GM12878 (cell line): Measurements from ENCODE around the gene STON1. TPM values are rescaled to one million over a fixed set of nuclear protein-coding genes. Genes with fewer than 3 reads are reported as not detected.

Experiments used
- ATAC-seq: fragments of 200-7000 bp; cut with Tn5 transposase; 3 replicates; pipeline ENCODE4 v1.9.1; 2020; ENCODE audit warnings: mild to moderate bottlenecking, moderate library complexity
- BruUV-seq: library from RNA; stranded (reverse); fragments of 400-500 nt; replicated peaks from 2 replicates; lab custom pipeline; 2021; lab: Mats Ljungman, UMichigan
- CTCF ChIA-PET: fragments of 300-600 bp; sonication (Branson Sonifier 250); formaldehyde crosslinking; extraction: SDS; loops from one replicate; lab custom pipeline; 2021; ENCODE audit warnings: inconsistent platforms; lab: Yijun Ruan, JAX
- POLR2A ChIA-PET: fragments of 350-600 bp; formaldehyde crosslinking; extraction: SDS; loops from one replicate; lab custom pipeline; 2021; ENCODE audit warnings: inconsistent platforms; lab: Charles Lee
- RAD21 ChIA-PET: fragments of 300-600 bp; sonication (Branson Sonifier 250); formaldehyde crosslinking; loops from one replicate; lab custom pipeline; 2023; ENCODE audit warnings: antibody characterized with exemption; ENCODE audit not compliant: unreplicated experiment; lab: Charles Lee
- SMC1A ChIA-PET: fragments of 300-600 bp; sonication (Branson Sonifier 250); formaldehyde crosslinking; loops from one replicate; lab custom pipeline; 2023; ENCODE audit not compliant: unreplicated experiment, uncharacterized antibody; lab: Charles Lee
- DNase-seq: peaks from one replicate; pipeline ENCODE4 v3.0.0-alpha.2; 2011; ENCODE audit warnings: low read depth, low spot score
- FAIRE-seq: peaks from 3 replicates; lab custom pipeline; 2011; peaks lifted over from hg19 to GRCh38; lab: Jason Lieb, UNC
- H2AFZ ChIP-seq: 2 replicates; pipeline ENCODE4 v1.6.0; 2011; ENCODE audit warnings: low read depth, low read length, control low read depth; ENCODE audit not compliant: control insufficient read depth
- H3K27ac ChIP-seq: 2 replicates; pipeline ENCODE4 v1.5.1; 2011; ENCODE audit warnings: control low read depth; ENCODE audit not compliant: control insufficient read depth, insufficient read depth
- H3K27me3 ChIP-seq, 2 experiments: replicated peaks in 1 of 2; 2 replicates each; pipeline versions ENCODE4 v1.6.0 to v1.6.1; 2011; ENCODE audit warnings: low read length in 1 of 2; ENCODE audit not compliant: control insufficient read depth in 2 of 2, insufficient read depth in 2 of 2
- H3K36me3 ChIP-seq, 2 experiments: 2 replicates each; pipeline ENCODE4 v1.5.1; 2011; ENCODE audit warnings: low read length in 1 of 2; ENCODE audit not compliant: control insufficient read depth in 2 of 2, insufficient read depth in 2 of 2
- H3K4me1 ChIP-seq: 2 replicates; pipeline ENCODE4 v1.6.1; 2011; ENCODE audit warnings: mild to moderate bottlenecking, low read length, moderate library complexity, mixed read lengths; ENCODE audit not compliant: control insufficient read depth, insufficient read depth
- H3K4me2 ChIP-seq: 2 replicates; pipeline ENCODE4 v1.6.0; 2011; ENCODE audit warnings: control low read depth; ENCODE audit not compliant: control insufficient read depth, insufficient read depth
- H3K4me3 ChIP-seq: fragments of 200-600 bp; sonication (generic); 2 replicates; pipeline ENCODE4 v1.5.1; 2016
- H3K79me2 ChIP-seq: 2 replicates; pipeline ENCODE4 v1.6.0; 2011; ENCODE audit warnings: low read length; ENCODE audit not compliant: control insufficient read depth, insufficient read depth
- H3K9ac ChIP-seq: 2 replicates; pipeline ENCODE4 v1.8.0; 2011; ENCODE audit warnings: low read length, control low read depth, mixed read lengths; ENCODE audit not compliant: control insufficient read depth, insufficient read depth
- H3K9me3 ChIP-seq: replicated peaks from 3 replicates; pipeline ENCODE4 v1.5.1; 2011; ENCODE audit warnings: mild to moderate bottlenecking, low read length; ENCODE audit not compliant: control insufficient read depth, insufficient read depth
- H4K20me1 ChIP-seq: 2 replicates; pipeline ENCODE4 v1.6.0; 2011; ENCODE audit not compliant: control insufficient read depth, insufficient read depth
- CEBPB ChIP-seq, 2 experiments: fragments of 150-350 bp in 1 of 2; IDR thresholded peaks; 2 replicates each; pipeline ENCODE4 v1.6.1; 2012 to 2014; ENCODE audit warnings: low read depth in 2 of 2, low read length in 2 of 2, borderline replicate concordance in 1 of 2, inconsistent platforms in 1 of 2
- CHD1 ChIP-seq: IDR thresholded peaks from 2 replicates; pipeline ENCODE4 v1.6.1; 2012; ENCODE audit warnings: low read depth, low read length, improper control_type of control experiment
- DPF2 ChIP-seq: fragments of 450-650 bp; IDR thresholded peaks from 2 replicates; pipeline ENCODE4 v1.6.1; 2017; ENCODE audit warnings: mild to moderate bottlenecking
- E2F4 ChIP-seq: IDR thresholded peaks from 2 replicates; pipeline ENCODE4 v1.6.1; 2012; ENCODE audit warnings: low read depth, low read length, improper control_type of control experiment
- E4F1 ChIP-seq: fragments of 450-650 bp; IDR thresholded peaks from 2 replicates; pipeline ENCODE4 v1.6.1; 2018; ENCODE audit warnings: borderline replicate concordance, mild to moderate bottlenecking; ENCODE audit not compliant: partially characterized antibody
- HDGF ChIP-seq: fragments of 450-650 bp; IDR thresholded peaks from 2 replicates; pipeline ENCODE4 v1.6.1; 2016; ENCODE audit warnings: antibody characterized with exemption
- IKZF2 ChIP-seq, 2 experiments: fragments of 450-650 bp; IDR thresholded peaks; 2 replicates each; pipeline ENCODE4 v1.6.1; 2017; ENCODE audit warnings: mild to moderate bottlenecking in 2 of 2, moderate library complexity in 2 of 2
- KDM1A ChIP-seq: fragments of 200-600 bp; sonication (generic); IDR thresholded peaks from 2 replicates; pipeline ENCODE4 v1.6.1; 2016; ENCODE audit warnings: borderline replicate concordance
- NFYB ChIP-seq: IDR thresholded peaks from 2 replicates; pipeline ENCODE4 v1.6.1; 2011; ENCODE audit warnings: low read depth, mild to moderate bottlenecking, low read length, improper control_type of control experiment, moderate library complexity; ENCODE audit not compliant: insufficient read depth
- NR2C2 ChIP-seq: IDR thresholded peaks from 2 replicates; pipeline ENCODE4 v1.6.1; 2011; ENCODE audit warnings: borderline replicate concordance, low read depth; ENCODE audit not compliant: control insufficient read depth, insufficient read length
- POLR2AphosphoS5 ChIP-seq: IDR thresholded peaks from 2 replicates; pipeline ENCODE4 v1.6.1; 2011; ENCODE audit warnings: mild to moderate bottlenecking, low read length, inconsistent platforms
- RELB ChIP-seq: fragments of 450-650 bp; IDR thresholded peaks from 2 replicates; pipeline ENCODE4 v1.6.1; 2017; ENCODE audit warnings: low read depth, mild to moderate bottlenecking, moderate library complexity
- STAT1 ChIP-seq: fragments of 450-650 bp; conservative IDR thresholded peaks from 2 replicates; pipeline ENCODE4 v1.6.1; 2014; ENCODE audit warnings: antibody characterized with exemption, mild to moderate bottlenecking
- STAT3 ChIP-seq: IDR thresholded peaks from 2 replicates; pipeline ENCODE4 v1.6.1; 2011; ENCODE audit warnings: low read depth, low read length, improper control_type of control experiment
- TAF1 ChIP-seq: IDR thresholded peaks from 2 replicates; pipeline ENCODE4 v1.6.1; 2011; ENCODE audit warnings: mild to moderate bottlenecking, low read depth, low read length, borderline replicate concordance
- WGBS: methylation state at CpG from one replicate; pipeline ENCODE4 v1.1.6; 2016; ENCODE audit warnings: low lambda C conversion rate; ENCODE audit not compliant: insufficient replicate concordance, insufficient coverage; ENCODE audit errors: missing lambda C conversion rate; 5-methylcytosine and 5-hydroxymethylcytosine counted together
- in situ Hi-C: fragments of 300-500 bp; cut with MboI; formaldehyde crosslinking; loops from 9 replicates; pipeline ENCODE4 v1.14.3; 2018; ENCODE audit warnings: mixed read lengths
- intact Hi-C: fragments of 100-400 bp; cut with micrococcal nuclease; formaldehyde crosslinking; loops from one replicate; pipeline ENCODE4 v1.14.2; 2022; ENCODE audit not compliant: unreplicated experiment
- polyA plus RNA-seq, 11 experiments: library from polyadenylated mRNA; depleted of rRNA in 4 of 11; unstranded in 6 of 11; stranded (reverse) in 5 of 11; fragments of >200 nt; fragmentation: Nextera tagmentation in 4 of 11; fragmentation: Illumina TruSeq in 1 of 11; extraction: Ambion mirVana in 4 of 11; extraction: Trizol in 1 of 11; gene quantifications; 1 replicate in 1 of 11; 2 replicates in 10 of 11; pipeline versions ENCODE4 v1.2.1 to v1.2.3, GENCODE V29; 2011 to 2016; ENCODE audit warnings: inconsistent platforms in 2 of 11, missing spikeins in 2 of 11, low read depth in 1 of 11
- total RNA-seq, 4 experiments: library from RNA; depleted of rRNA in 3 of 4; stranded (reverse); fragments of >200 nt in 3 of 4; fragmentation: Illumina TruSeq in 1 of 4; extraction: Trizol in 1 of 4; gene quantifications; 2 replicates each; pipeline versions ENCODE4 v1.2.1 to v1.2.3, GENCODE V29; 2013 to 2021
- TF ChIP-seq, protein P1 (sequence below): fragments of 450-650 bp; IDR thresholded peaks from 2 replicates; pipeline ENCODE4 v1.6.1; 2016; ENCODE audit warnings: mild to moderate bottlenecking

The STON1 gene
- total and polyA plus RNA-seq, 10 of the 15 experiments (the other 5 are each of a cell fraction or from before 2014, with no cell fraction given): 0.11 to 0.90 (median 0.22) TPM; not detected in 2

GRCh38 chr2:48620604-48621003 lies 90.7 kb downstream of the STON1 start:
- in situ Hi-C loops (no loop called here), intact Hi-C loops (no loop called here)
- POLR2A ChIA-PET: no interaction called here
- no peak for DNase-seq
- Histone ChIP-seq H4K20me1 (no peaks in the 10 kb centered on the region), H3K4me1 (no peaks in the 10 kb centered on the region), H3K4me2 (no peak overlapping the region), H3K9me3 (no peaks in the 10 kb centered on the region), H3K9ac (no peak overlapping the region), H3K36me3 (no peaks in the 10 kb centered on the region), H3K4me3 (no peak overlapping the region), H3K79me2 (no peaks in the 10 kb centered on the region), H3K27me3 (no peaks in the 10 kb centered on the region), H2AFZ (no peak overlapping the region), H3K27ac (no peak overlapping the region)
- CTCF ChIA-PET: interaction anchor here (0.9 kb wide), 1 partner anchor 20 kb away, joined by 3 read pairs; no protein-coding TSS in a partner anchor
- SMC1A ChIA-PET: no interaction called here
- RAD21 ChIA-PET: no interaction called here
- 36% methylated on average over 7 of the region's 7 CpGs for WGBS
- FAIRE-seq: no peak
- BruUV-seq: no TSS peak
- TF ChIP-seq STAT3 (no peak), E2F4 (no peak), POLR2AphosphoS5 (no peak), CEBPB (IDR thresholded peaks at IDR 0.05; ENCODE audit: borderline replicate concordance in 1 of 2, low read depth in 2 of 2, low read length in 2 of 2) (no peak), KDM1A (no peak), STAT1 (no peak), CHD1 (no peak), IKZF2 (IDR thresholded peaks at IDR 0.05) (no peak), NFYB (no peak), TAF1 (no peak), NR2C2 (no peak), RELB (no peak), HDGF (no peak), DPF2 (no peak), E4F1 (no peak)
- TF ChIP-seq, protein P1, sequence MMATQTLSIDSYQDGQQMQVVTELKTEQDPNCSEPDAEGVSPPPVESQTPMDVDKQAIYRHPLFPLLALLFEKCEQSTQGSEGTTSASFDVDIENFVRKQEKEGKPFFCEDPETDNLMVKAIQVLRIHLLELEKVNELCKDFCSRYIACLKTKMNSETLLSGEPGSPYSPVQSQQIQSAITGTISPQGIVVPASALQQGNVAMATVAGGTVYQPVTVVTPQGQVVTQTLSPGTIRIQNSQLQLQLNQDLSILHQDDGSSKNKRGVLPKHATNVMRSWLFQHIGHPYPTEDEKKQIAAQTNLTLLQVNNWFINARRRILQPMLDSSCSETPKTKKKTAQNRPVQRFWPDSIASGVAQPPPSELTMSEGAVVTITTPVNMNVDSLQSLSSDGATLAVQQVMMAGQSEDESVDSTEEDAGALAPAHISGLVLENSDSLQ: no peak
- TF ChIP-seq, all 136 proteins: peak for 0
- no peak for ATAC-seq
